Measurements from ENCODE around the gene ECHS1.
"Not testable (repeated sequence)": the region's sequence is repeated elsewhere in the genome, so short reads cannot be mapped to it uniquely, and the experiment has no call there.

ECHS1 gene

DNA sequence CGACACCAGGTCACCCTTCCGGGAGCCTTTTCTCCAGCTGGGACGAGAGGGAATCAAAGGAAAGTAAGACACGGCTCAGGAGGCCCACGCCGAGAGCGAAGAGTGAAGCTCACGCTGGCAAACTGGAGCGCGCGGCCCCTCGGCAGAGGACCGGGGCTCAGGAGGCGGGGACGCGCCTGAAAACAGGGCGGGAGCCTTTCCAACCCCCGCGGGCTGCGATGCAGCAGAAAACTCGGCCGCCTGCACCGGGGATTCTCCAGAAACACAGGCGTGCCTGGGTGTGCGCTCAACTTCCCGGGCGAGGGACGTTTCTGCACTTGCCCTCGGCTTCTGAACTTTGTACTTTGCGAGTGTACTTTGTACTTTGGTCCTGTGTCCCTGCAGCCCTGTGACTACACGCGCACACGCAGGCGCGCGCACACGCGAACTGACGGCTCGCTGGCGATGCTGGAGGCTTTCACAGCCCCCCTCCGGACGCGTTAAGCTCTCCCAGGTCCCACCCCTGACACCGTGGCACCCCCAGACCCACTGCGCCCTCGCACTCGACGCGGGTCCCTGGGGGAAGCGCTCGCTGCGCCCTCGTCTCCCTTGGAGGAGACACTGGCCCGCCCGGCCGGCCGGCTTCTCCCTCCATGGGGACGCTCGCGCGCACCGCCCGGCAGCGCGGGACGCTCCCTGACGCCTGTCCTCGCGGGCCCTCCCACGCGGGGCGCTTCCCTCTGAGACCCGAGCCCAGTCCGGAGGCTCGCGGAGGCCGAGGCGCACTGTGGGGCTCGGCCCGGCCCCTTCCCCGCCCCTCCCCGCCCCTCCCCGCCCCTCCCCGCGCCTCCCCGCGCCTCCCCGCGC is 5.3 kb upstream of the ECHS1 start:
- H3K4me3 ChIP-seq (replicated peaks in 1 of 2; ENCODE audit: low read depth in 2 of 2, low read length in 2 of 2), result peak overlapping the region; percentile 66 to 69
- TF ChIP-seq CTCF (IDR thresholded peaks at IDR 0.05; ENCODE audit: low read depth, low read length), result no peak
- peak; percentile 45 to 58 for DNase-seq (ENCODE audit: low read depth in 2 of 2)

DNA sequence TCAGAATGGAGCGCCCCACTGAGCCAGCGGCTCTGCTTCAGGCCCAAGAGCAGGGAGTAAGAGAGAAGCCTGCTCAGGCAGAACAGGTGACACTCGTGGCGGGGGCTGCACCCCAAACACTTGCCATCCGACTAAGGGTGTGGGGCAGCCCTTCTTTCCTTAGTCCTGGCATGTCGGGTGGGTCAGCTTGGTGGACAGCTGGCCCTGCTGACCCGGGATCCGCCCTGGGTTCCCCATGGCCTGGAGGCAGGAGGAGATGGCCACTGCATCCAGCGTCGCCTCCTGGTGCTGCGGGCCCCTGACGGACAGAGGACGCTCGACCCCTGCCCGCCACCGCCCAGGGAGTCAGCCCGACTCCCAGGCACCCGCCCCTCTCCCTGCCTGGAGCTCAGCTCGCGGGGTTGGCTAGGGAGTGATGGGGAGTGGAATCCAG is 4.7 kb upstream of the ECHS1 start:
- peak overlapping the region; percentile 66 to 69 for H3K4me3 ChIP-seq (replicated peaks in 1 of 2; ENCODE audit: low read depth in 2 of 2, low read length in 2 of 2)
- no peak for TF ChIP-seq CTCF (IDR thresholded peaks at IDR 0.05; ENCODE audit: low read depth, low read length)
- DNase-seq (ENCODE audit: low read depth in 2 of 2), result no peak

- no peak overlapping the region for H3K4me3 ChIP-seq (replicated peaks in 1 of 2; ENCODE audit: low read depth in 2 of 2, low read length in 2 of 2)
- no peak for DNase-seq (ENCODE audit: low read depth in 2 of 2)
- TF ChIP-seq CTCF (IDR thresholded peaks at IDR 0.05; ENCODE audit: low read depth, low read length), result no peak
Observed at GRCh38 chr10:133377025-133377817, 4.1 kb upstream of the ECHS1 start.

GRCh38 chr10:133376183-133376582 is 3.0 kb upstream of the ECHS1 start:
- not testable (repeated sequence) for H3K4me3 ChIP-seq (replicated peaks in 1 of 2; ENCODE audit: low read depth in 2 of 2, low read length in 2 of 2); DNase-seq (ENCODE audit: low read depth in 2 of 2)

GRCh38 chr10:133375357-133376115 is 2.4 kb upstream of the ECHS1 start:
- no peak for DNase-seq (ENCODE audit: low read depth in 2 of 2)
- H3K4me3 ChIP-seq (replicated peaks in 1 of 2; ENCODE audit: low read depth in 2 of 2, low read length in 2 of 2), result no peak overlapping the region
- no peak for TF ChIP-seq CTCF (IDR thresholded peaks at IDR 0.05; ENCODE audit: low read depth, low read length)

- TF ChIP-seq CTCF (IDR thresholded peaks at IDR 0.05; ENCODE audit: low read depth, low read length), result no peak
- peak overlapping the region; percentile 69 to 92 for H3K4me3 ChIP-seq (replicated peaks in 1 of 2; ENCODE audit: low read depth in 2 of 2, low read length in 2 of 2)
- DNase-seq (ENCODE audit: low read depth in 2 of 2), result no peak
Observed at GRCh38 chr10:133372507-133372906, 647 bp downstream of the ECHS1 start.
